Epidermal melanocyte (primary cell): ENCODE data around the gene NAV3.

Source experiments
- DNase-seq: peaks from one replicate; pipeline ENCODE4 v3.0.0; 2011; ENCODE audit warnings: low spot score; ENCODE audit not compliant: insufficient read length

NAV3 gene

GRCh38 chr12:77841521-77841920, 10.8 kb downstream of the NAV3 start:
- DNase-seq, result no peak

GRCh38 chr12:77842430-77842829, 11.7 kb downstream of the NAV3 start:
- DNase-seq, result no peak

GRCh38 chr12:77845831-77846230, 15.1 kb downstream of the NAV3 start:
- no peak for DNase-seq

GRCh38 chr12:77847060-77847541, 16.4 kb downstream of the NAV3 start:
- DNase-seq, result peak; percentile 35

GRCh38 chr12:77847680-77848431, 17.2 kb downstream of the NAV3 start:
- DNase-seq, result peak; percentile 28

- no peak for DNase-seq
These were observed 19.4 kb downstream of the NAV3 start for GRCh38 chr12:77850129-77850528.

- no peak for DNase-seq
These were observed 20.0 kb downstream of the NAV3 start for GRCh38 chr12:77850698-77851097.

- DNase-seq, result no peak
These were observed 24.9 kb downstream of the NAV3 start for GRCh38 chr12:77855548-77855947.

- no peak for DNase-seq
These were observed 30.6 kb downstream of the NAV3 start for GRCh38 chr12:77861317-77861716.

GRCh38 chr12:77865178-77865577, 34.5 kb downstream of the NAV3 start:
- no peak for DNase-seq

GRCh38 chr12:77878901-77879300, 48.2 kb downstream of the NAV3 start:
- DNase-seq, result no peak

GRCh38 chr12:77882709-77883108, 52.0 kb downstream of the NAV3 start:
- DNase-seq, result no peak

- DNase-seq, result no peak
These were observed 57.9 kb downstream of the NAV3 start for GRCh38 chr12:77888611-77889010.

- DNase-seq, result no peak
These were observed 60.9 kb downstream of the NAV3 start for GRCh38 chr12:77891518-77892147.

- DNase-seq, result no peak
These were observed 63.2 kb downstream of the NAV3 start for GRCh38 chr12:77893918-77894317.

GRCh38 chr12:77894556-77894955, 63.9 kb downstream of the NAV3 start:
- DNase-seq, result no peak

GRCh38 chr12:77895699-77896098, 65.0 kb downstream of the NAV3 start:
- DNase-seq, result no peak

- DNase-seq, result no peak
These were observed 77.2 kb downstream of the NAV3 start for GRCh38 chr12:77907936-77908335.

- no peak for DNase-seq
These were observed 83.4 kb downstream of the NAV3 start for GRCh38 chr12:77914081-77914488.

GRCh38 chr12:77915071-77915600, 84.4 kb downstream of the NAV3 start:
- no peak for DNase-seq

GRCh38 chr12:77916276-77916675, 85.6 kb downstream of the NAV3 start:
- no peak for DNase-seq

- no peak for DNase-seq
These were observed 87.4 kb downstream of the NAV3 start for GRCh38 chr12:77918046-77918445.

GRCh38 chr12:77919450-77919849, 88.8 kb downstream of the NAV3 start:
- no peak for DNase-seq
